GM06990 (cell line): Measurements from ENCODE around the gene ADAM8.
"Not testable (repeated sequence)": the region's sequence is repeated elsewhere in the genome, so short reads cannot be mapped to it uniquely, and the experiment has no call there.

Experiments used
- DNase-seq: peaks from one replicate; pipeline ENCODE4 v3.0.0-alpha.2; 2011; ENCODE audit not compliant: insufficient read length; ENCODE audit errors: extremely low read depth
- H3K27me3 ChIP-seq: replicated peaks from 2 replicates; pipeline ENCODE4 v1.6.0; 2011; ENCODE audit warnings: low read length; ENCODE audit not compliant: control insufficient read depth, insufficient read depth
- H3K36me3 ChIP-seq: 2 replicates; pipeline ENCODE4 v1.5.1; 2011; ENCODE audit warnings: low read length; ENCODE audit not compliant: control insufficient read depth, insufficient read depth
- H3K4me3 ChIP-seq: replicated peaks from 2 replicates; pipeline ENCODE4 v1.5.1; 2011; ENCODE audit warnings: low read depth, mild to moderate bottlenecking, control low read depth, low read length
- CTCF ChIP-seq: IDR thresholded peaks from 2 replicates; pipeline ENCODE4 v1.5.1; 2011; ENCODE audit warnings: low read length, control low read depth, mild to moderate bottlenecking, inconsistent platforms; ENCODE audit not compliant: insufficient read depth, poor library complexity, severe bottlenecking

The ADAM8 gene

GRCh38 chr10:133224756-133225372, 51.8 kb downstream of the ADAM8 start:
- peak overlapping the region; percentile 54 for H3K4me3 ChIP-seq
- no peak for TF ChIP-seq CTCF
- H3K27me3 ChIP-seq: peaks cover 3% of the 10 kb centered on the region; the same call in 1 of the 2 replicates
- no peak for DNase-seq
- no peaks in the 10 kb centered on the region for H3K36me3 ChIP-seq

GRCh38 chr10:133224076-133224475, 52.6 kb downstream of the ADAM8 start:
- DNase-seq: no peak
- H3K27me3 ChIP-seq: no peaks in the 10 kb centered on the region

GRCh38 chr10:133221756-133222155, 54.9 kb downstream of the ADAM8 start:
- H3K27me3 ChIP-seq, H3K4me3 ChIP-seq, DNase-seq, H3K36me3 ChIP-seq: not testable (repeated sequence)

More at GRCh38 chr10:133224076-133224475, 52.6 kb downstream of the ADAM8 start:
- Histone ChIP-seq H3K4me3 (no peak overlapping the region), H3K36me3 (no peaks in the 10 kb centered on the region)
- no peak for TF ChIP-seq CTCF

- H3K4me3 ChIP-seq: no peak overlapping the region
- no peaks in the 10 kb centered on the region for H3K27me3 ChIP-seq
- H3K36me3 ChIP-seq: no peaks in the 10 kb centered on the region
- no peak for DNase-seq
- no peak for TF ChIP-seq CTCF
These were observed 55.3 kb downstream of the ADAM8 start for GRCh38 chr10:133221331-133221730.

DNA sequence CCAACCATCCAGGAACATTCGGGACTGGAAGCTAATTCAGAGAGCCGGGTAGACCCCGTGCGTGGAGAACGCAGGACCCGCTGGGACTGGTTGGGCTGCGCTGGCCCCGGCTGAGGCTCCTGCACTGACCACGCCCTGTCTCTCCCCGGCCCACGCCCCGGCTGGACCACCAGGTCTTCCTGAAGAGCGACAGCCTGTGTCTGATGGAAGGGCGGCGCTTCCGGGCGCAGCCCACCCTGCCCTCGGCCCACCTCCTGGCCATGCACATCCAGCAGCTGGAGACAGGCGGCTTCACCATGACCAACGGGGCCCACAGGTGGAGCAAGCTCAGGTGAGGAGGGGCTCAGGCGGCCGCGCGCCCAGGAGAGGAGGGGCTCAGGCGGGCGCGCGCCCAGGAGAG, 56.9 kb downstream of the ADAM8 start:
- no peak for TF ChIP-seq CTCF

DNA sequence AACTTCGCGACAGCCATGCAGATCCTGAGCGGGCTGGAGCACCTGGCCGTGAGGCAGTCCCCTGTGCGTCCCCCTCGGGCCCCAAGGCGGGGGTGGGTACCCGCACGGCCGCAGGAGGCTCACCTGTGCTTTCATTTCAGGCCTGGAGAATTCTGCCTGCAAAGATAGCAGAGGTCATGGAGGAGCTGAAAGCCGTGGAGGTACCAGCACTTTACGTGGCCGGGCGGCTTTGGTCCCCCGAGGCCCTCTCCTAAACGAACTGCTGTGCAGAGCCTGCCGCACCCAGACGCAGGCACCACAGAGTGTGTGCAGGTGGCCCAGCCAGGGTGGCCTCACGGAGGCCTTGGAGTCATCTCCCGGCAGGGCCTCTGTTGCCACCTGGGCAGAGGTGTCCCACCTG, 57.8 kb downstream of the ADAM8 start:
- no peak for DNase-seq
- no peaks in the 10 kb centered on the region for H3K27me3 ChIP-seq
- no peak overlapping the region for H3K4me3 ChIP-seq
- no peaks in the 10 kb centered on the region for H3K36me3 ChIP-seq
- no peak for TF ChIP-seq CTCF

More for the DNA sequence above, 56.9 kb downstream of the ADAM8 start:
- H3K36me3 ChIP-seq: no peaks in the 10 kb centered on the region
- no peak for DNase-seq
- H3K27me3 ChIP-seq: no peaks in the 10 kb centered on the region
- no peak overlapping the region for H3K4me3 ChIP-seq
